SK-N-MC (cell line): ENCODE data around the gene MYO10.

Experiments
- EZH2 ChIP-seq: fragments of 200-600 bp; sonication (generic); IDR thresholded peaks from one replicate; pipeline ENCODE4 v1.6.1; 2017; ENCODE audit warnings: antibody characterized with exemption
- FOXP2 ChIP-seq: optimal IDR thresholded peaks from 2 replicates; pipeline ENCODE3; 2011; ENCODE audit warnings: mild to moderate bottlenecking, moderate library complexity; ENCODE audit not compliant: insufficient read depth; ENCODE audit errors: extremely low read length, control extremely low read depth
- POLR2AphosphoS5 ChIP-seq: IDR thresholded peaks from 2 replicates; pipeline ENCODE4 v1.6.1; 2012; ENCODE audit warnings: mild to moderate bottlenecking, low read depth, low read length, borderline replicate concordance

DNA sequence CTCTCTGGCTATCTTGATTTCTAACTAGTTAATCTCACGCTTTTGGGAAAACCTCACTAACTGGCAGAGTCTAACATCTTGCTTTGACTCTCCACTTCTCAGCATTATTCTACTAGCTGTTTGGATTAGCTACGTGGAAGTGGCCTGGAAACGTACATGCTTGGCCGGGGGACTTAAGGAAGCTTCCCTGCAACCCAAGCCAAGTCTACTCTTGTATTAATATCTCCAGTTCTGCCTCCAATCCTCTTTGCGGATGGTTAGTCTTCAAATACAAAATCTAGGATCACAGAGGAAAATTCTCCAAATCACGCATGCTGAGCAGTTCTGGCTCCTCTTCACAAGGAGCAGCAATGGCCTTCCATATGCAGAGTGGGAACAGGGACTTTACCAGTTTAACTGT, 267.5 kb downstream of the MYO10 start:
- TF ChIP-seq EZH2 (no peak), POLR2AphosphoS5 (no peak), FOXP2 (no peak)
